Measurements from ENCODE around the gene FILIP1L. TPM values are rescaled to one million over a fixed set of nuclear protein-coding genes. Genes with fewer than 3 reads are reported as not detected.

Gene FILIP1L
- total RNA-seq, 2 donors from 2014 or later = 270 to 279 TPM

- Histone ChIP-seq H3K27ac (no peak overlapping the region), H3K4me3 (no peak overlapping the region), H3K9me3 (no peaks in the 10 kb centered on the region), H3K36me3 (no peaks in the 10 kb centered on the region), H3K4me1 (ENCODE audit: control insufficient read depth in 1 of 2, low read depth in 2 of 2) (peaks cover 14 to 37% of the 10 kb centered on the region in 2 donors), H3K27me3 (replicated peaks; ENCODE audit: insufficient read depth) (no peaks in the 10 kb centered on the region)
- no peak for ATAC-seq (ENCODE audit: insufficient number of reproducible peaks, low FRiP score, low read depth)
- no peak for TF ChIP-seq CTCF (IDR thresholded peaks at IDR 0.05)
- DNase-seq (ENCODE audit: low spot score) = no peak
These were observed 112.6 kb downstream of the FILIP1L start for GRCh38 chr3:100001526-100002270.

- H3K9me3 ChIP-seq = no peaks in the 10 kb centered on the region
- no peaks in the 10 kb centered on the region for H3K36me3 ChIP-seq
- no peak overlapping the region for H3K27ac ChIP-seq
- H3K4me1 ChIP-seq (ENCODE audit: control insufficient read depth in 1 of 2, low read depth in 2 of 2) = peaks cover 9 to 31% of the 10 kb centered on the region in 2 donors
- no peak for TF ChIP-seq CTCF (IDR thresholded peaks at IDR 0.05)
- no peak overlapping the region for H3K4me3 ChIP-seq
- ATAC-seq (ENCODE audit: insufficient number of reproducible peaks, low FRiP score, low read depth) (no peak), DNase-seq (ENCODE audit: low spot score) (no peak)
- no peaks in the 10 kb centered on the region for H3K27me3 ChIP-seq (replicated peaks; ENCODE audit: insufficient read depth)
These were observed 113.2 kb downstream of the FILIP1L start for GRCh38 chr3:100001083-100001482.

- no peaks in the 10 kb centered on the region for H3K27me3 ChIP-seq (replicated peaks; ENCODE audit: insufficient read depth)
- no peaks in the 10 kb centered on the region for H3K9me3 ChIP-seq
- TF ChIP-seq CTCF (IDR thresholded peaks at IDR 0.05) = no peak
- H3K27ac ChIP-seq = no peak overlapping the region
- peaks cover 4 to 26% of the 10 kb centered on the region in 2 donors for H3K4me1 ChIP-seq (ENCODE audit: control insufficient read depth in 1 of 2, low read depth in 2 of 2)
- DNase-seq (ENCODE audit: low spot score) (no peak), ATAC-seq (ENCODE audit: insufficient number of reproducible peaks, low FRiP score, low read depth) (no peak)
- no peaks in the 10 kb centered on the region for H3K36me3 ChIP-seq
- no peak overlapping the region for H3K4me3 ChIP-seq
These were observed 114.8 kb downstream of the FILIP1L start for GRCh38 chr3:99999536-99999935.

- no peak for ATAC-seq (ENCODE audit: insufficient number of reproducible peaks, low FRiP score, low read depth)
These were observed 117.0 kb downstream of the FILIP1L start for GRCh38 chr3:99997293-99997692.

GRCh38 chr3:99990179-99990578 lies 124.1 kb downstream of the FILIP1L start:
- no peaks in the 10 kb centered on the region for H3K27me3 ChIP-seq (replicated peaks; ENCODE audit: insufficient read depth)
- no peaks in the 10 kb centered on the region for H3K4me1 ChIP-seq (ENCODE audit: control insufficient read depth in 1 of 2, low read depth in 2 of 2)
- DNase-seq (ENCODE audit: low spot score) = no peak
- H3K9me3 ChIP-seq = no peaks in the 10 kb centered on the region
- no peaks in the 10 kb centered on the region for H3K36me3 ChIP-seq
- no peak for ATAC-seq (ENCODE audit: insufficient number of reproducible peaks, low FRiP score, low read depth)
- no peak overlapping the region for H3K4me3 ChIP-seq
- H3K27ac ChIP-seq = no peak overlapping the region
- TF ChIP-seq CTCF (IDR thresholded peaks at IDR 0.05) = no peak

More at GRCh38 chr3:99997293-99997692, 117.0 kb downstream of the FILIP1L start:
- no peak overlapping the region for H3K4me3 ChIP-seq
- no peaks in the 10 kb centered on the region for H3K36me3 ChIP-seq
- no peaks in the 10 kb centered on the region for H3K9me3 ChIP-seq
- DNase-seq (ENCODE audit: low spot score) = no peak
- peaks cover 4 to 14% of the 10 kb centered on the region in 2 donors for H3K4me1 ChIP-seq (ENCODE audit: control insufficient read depth in 1 of 2, low read depth in 2 of 2)
- TF ChIP-seq CTCF (IDR thresholded peaks at IDR 0.05) = no peak
- no peaks in the 10 kb centered on the region for H3K27me3 ChIP-seq (replicated peaks; ENCODE audit: insufficient read depth)
- H3K27ac ChIP-seq = peak overlapping the region in 1 of 2 donors; percentile 37
